IMR-90 (cell line): ENCODE results near the gene MEGF6.

ENCODE experiments used
- BHLHE40 ChIP-seq: fragments of 150-350 bp; IDR thresholded peaks from 2 replicates; pipeline ENCODE4 v1.6.1; 2016; ENCODE audit warnings: mild to moderate bottlenecking, low read depth, low read length
- CEBPB ChIP-seq: IDR thresholded peaks from 2 replicates; pipeline ENCODE4 v1.6.1; 2012; ENCODE audit warnings: low read depth, low read length, improper control_type of control experiment
- CHD1 ChIP-seq: IDR thresholded peaks from 2 replicates; pipeline ENCODE4 v1.6.1; 2012; ENCODE audit warnings: low read depth, low read length, improper control_type of control experiment
- FOS ChIP-seq: fragments of 150-350 bp; IDR thresholded peaks from 2 replicates; pipeline ENCODE4 v1.6.1; 2016; ENCODE audit warnings: low read depth, low read length
- POLR2A ChIP-seq: IDR thresholded peaks from 2 replicates; pipeline ENCODE4 v1.6.1; 2012; ENCODE audit warnings: mild to moderate bottlenecking, low read depth, low read length
- RAD21 ChIP-seq: IDR thresholded peaks from 2 replicates; pipeline ENCODE4 v1.6.1; 2012; ENCODE audit warnings: low read length, improper control_type of control experiment
- RCOR1 ChIP-seq: IDR thresholded peaks from 2 replicates; pipeline ENCODE4 v1.6.1; 2012; ENCODE audit warnings: mild to moderate bottlenecking, low read length, improper control_type of control experiment; ENCODE audit not compliant: insufficient replicate concordance
- TF ChIP-seq, protein P1 (sequence below): conservative IDR thresholded peaks from 2 replicates; pipeline ENCODE4 v1.5.1; 2012; ENCODE audit warnings: mild to moderate bottlenecking, low read depth, low read length, improper control_type of control experiment
- TF ChIP-seq, protein P2 (sequence below): fragments of 150-350 bp; IDR thresholded peaks from 2 replicates; pipeline ENCODE4 v1.6.1; 2017; ENCODE audit warnings: mild to moderate bottlenecking, antibody characterized with exemption, low read length, low read depth

DNA sequence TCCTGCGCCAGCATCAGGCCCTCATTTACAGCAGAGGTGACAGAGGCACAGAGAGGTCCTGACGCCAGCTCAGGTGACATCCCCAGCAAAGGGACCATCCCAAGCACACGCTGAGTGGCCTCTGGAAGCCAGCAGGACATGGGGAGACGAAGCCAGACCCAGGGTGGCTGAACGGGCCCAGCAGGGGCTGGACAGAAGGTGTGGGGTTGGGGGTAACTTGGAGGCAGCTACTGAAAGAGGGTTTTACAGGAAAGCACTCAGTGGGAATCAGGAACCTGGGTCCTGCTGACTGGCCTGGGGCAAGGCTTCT, 158.5 kb downstream of the MEGF6 start:
- TF ChIP-seq FOS (no peak), BHLHE40 (no peak), POLR2A (no peak), CHD1 (no peak), CEBPB (no peak), RCOR1 (no peak), RAD21 (no peak)
- TF ChIP-seq, protein P1, sequence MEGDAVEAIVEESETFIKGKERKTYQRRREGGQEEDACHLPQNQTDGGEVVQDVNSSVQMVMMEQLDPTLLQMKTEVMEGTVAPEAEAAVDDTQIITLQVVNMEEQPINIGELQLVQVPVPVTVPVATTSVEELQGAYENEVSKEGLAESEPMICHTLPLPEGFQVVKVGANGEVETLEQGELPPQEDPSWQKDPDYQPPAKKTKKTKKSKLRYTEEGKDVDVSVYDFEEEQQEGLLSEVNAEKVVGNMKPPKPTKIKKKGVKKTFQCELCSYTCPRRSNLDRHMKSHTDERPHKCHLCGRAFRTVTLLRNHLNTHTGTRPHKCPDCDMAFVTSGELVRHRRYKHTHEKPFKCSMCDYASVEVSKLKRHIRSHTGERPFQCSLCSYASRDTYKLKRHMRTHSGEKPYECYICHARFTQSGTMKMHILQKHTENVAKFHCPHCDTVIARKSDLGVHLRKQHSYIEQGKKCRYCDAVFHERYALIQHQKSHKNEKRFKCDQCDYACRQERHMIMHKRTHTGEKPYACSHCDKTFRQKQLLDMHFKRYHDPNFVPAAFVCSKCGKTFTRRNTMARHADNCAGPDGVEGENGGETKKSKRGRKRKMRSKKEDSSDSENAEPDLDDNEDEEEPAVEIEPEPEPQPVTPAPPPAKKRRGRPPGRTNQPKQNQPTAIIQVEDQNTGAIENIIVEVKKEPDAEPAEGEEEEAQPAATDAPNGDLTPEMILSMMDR: no peak
- TF ChIP-seq, protein P2, sequence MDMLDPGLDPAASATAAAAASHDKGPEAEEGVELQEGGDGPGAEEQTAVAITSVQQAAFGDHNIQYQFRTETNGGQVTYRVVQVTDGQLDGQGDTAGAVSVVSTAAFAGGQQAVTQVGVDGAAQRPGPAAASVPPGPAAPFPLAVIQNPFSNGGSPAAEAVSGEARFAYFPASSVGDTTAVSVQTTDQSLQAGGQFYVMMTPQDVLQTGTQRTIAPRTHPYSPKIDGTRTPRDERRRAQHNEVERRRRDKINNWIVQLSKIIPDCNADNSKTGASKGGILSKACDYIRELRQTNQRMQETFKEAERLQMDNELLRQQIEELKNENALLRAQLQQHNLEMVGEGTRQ: no peak
